Tibial nerve (tissue), 4 donors: ENCODE measurements around the gene DAPK2. TPM values are rescaled to one million over a fixed set of nuclear protein-coding genes. Genes with fewer than 3 reads are reported as not detected.
A peak's percentile ranks its signal among the peaks of the same experiment; 100 is the strongest.

ENCODE experiments used
- DNase-seq, 2 donors: peaks; one replicate each; pipeline ENCODE4 v3.0.0-alpha.2; 2019; ENCODE audit warnings: low spot score in 2 of 2
- H3K27ac ChIP-seq, 4 donors: fragments of 200-600 bp; sonication (generic) in 3 of 4; one replicate each; pipeline ENCODE4 v1.5.1; 2017 to 2019; ENCODE audit warnings: mild to moderate bottlenecking in 1 of 4
- H3K27me3 ChIP-seq, 2 donors: fragments of 200-600 bp; sonication (generic) in 1 of 2; one replicate each; pipeline versions ENCODE4 v1.5.1 to v1.6.0; 2017 to 2019
- H3K36me3 ChIP-seq, 3 donors: fragments of 200-600 bp; sonication (generic); one replicate each; pipeline ENCODE4 v1.5.1; 2018 to 2019
- H3K4me1 ChIP-seq, 4 donors: fragments of 200-600 bp; sonication (generic) in 3 of 4; one replicate each; pipeline ENCODE4 v1.5.1; 2017 to 2019
- H3K4me3 ChIP-seq, 4 donors: fragments of 200-600 bp; sonication (generic) in 3 of 4; one replicate each; pipeline ENCODE4 v1.5.1; 2017 to 2019; ENCODE audit warnings: mild to moderate bottlenecking in 1 of 4, moderate library complexity in 1 of 4
- H3K9me3 ChIP-seq, 4 donors: fragments of 200-600 bp; sonication (generic) in 3 of 4; one replicate each; pipeline ENCODE4 v1.5.1; 2017 to 2019
- CTCF ChIP-seq, 5 experiments: fragments of 200-600 bp in 3 of 5; fragments of 450-650 bp in 2 of 5; sonication (generic) in 3 of 5; IDR thresholded peaks; one replicate each; pipeline ENCODE4 v1.5.1; 2016 to 2019; ENCODE audit warnings: antibody characterized with exemption in 5 of 5, mild to moderate bottlenecking in 3 of 5, moderate library complexity in 2 of 5
- EP300 ChIP-seq, 2 donors: sonication (generic); formaldehyde crosslinking; IDR thresholded peaks; one replicate each; pipeline ENCODE4 v1.6.1; 2017; ENCODE audit warnings: antibody characterized with exemption in 2 of 2, mild to moderate bottlenecking in 1 of 2
- POLR2A ChIP-seq, 2 donors: fragments of 450-650 bp; IDR thresholded peaks; one replicate each; pipeline ENCODE4 v1.6.1; 2017; ENCODE audit warnings: antibody characterized with exemption in 2 of 2, mild to moderate bottlenecking in 2 of 2, moderate library complexity in 2 of 2
- WGBS, 2 donors: methylation state at CpG; one replicate each; pipeline ENCODE4 v1.1.5; 2018; 5-methylcytosine and 5-hydroxymethylcytosine counted together
- total RNA-seq, 4 donors: library from RNA; depleted of rRNA; stranded (reverse); fragments of >200 nt; gene quantifications; one replicate each; pipeline ENCODE4 v1.1.0, GENCODE V29; 2016

DAPK2 gene
- total RNA-seq, 4 donors from 2014 or later: 28.9 to 75.9 (median 56.7) TPM

- TF ChIP-seq POLR2A (IDR thresholded peaks at IDR 0.05) (no peak), CTCF (IDR thresholded peaks at IDR 0.05) (no peak)
- Histone ChIP-seq H3K9me3 (no peaks in the 10 kb centered on the region), H3K27ac (no peak overlapping the region), H3K27me3 (no peaks in the 10 kb centered on the region), H3K36me3 (no peaks in the 10 kb centered on the region), H3K4me3 (no peak overlapping the region), H3K4me1 (peaks cover 0 to 33% (median 22%) of the 10 kb centered on the region in 4 donors)
- WGBS, 2 donors: 69 to 79% methylated on average over 11 of the region's 11 CpGs
- no peak for DNase-seq
Observed at GRCh38 chr15:63892794-63893441, 153.4 kb downstream of the DAPK2 start.

GRCh38 chr15:63891768-63892133 lies 154.5 kb downstream of the DAPK2 start:
- peak overlapping the region in 1 of 4 donors; percentile 16 for H3K27ac ChIP-seq
- DNase-seq: no peak
- H3K36me3 ChIP-seq: no peaks in the 10 kb centered on the region
- no peak overlapping the region for H3K4me3 ChIP-seq
- H3K4me1 ChIP-seq: peaks cover 0 to 26% (median 17%) of the 10 kb centered on the region in 4 donors
- H3K27me3 ChIP-seq: no peaks in the 10 kb centered on the region
- no peak for TF ChIP-seq EP300 (IDR thresholded peaks at IDR 0.05)
- TF ChIP-seq POLR2A (IDR thresholded peaks at IDR 0.05): no peak
- TF ChIP-seq CTCF (IDR thresholded peaks at IDR 0.05): no peak
- H3K9me3 ChIP-seq: no peaks in the 10 kb centered on the region
- 42 to 63% methylated on average over 3 of the region's 3 CpGs for WGBS, 2 donors

GRCh38 chr15:63891079-63891767 lies 155.1 kb downstream of the DAPK2 start:
- H3K27ac ChIP-seq: no peak overlapping the region
- H3K36me3 ChIP-seq: no peaks in the 10 kb centered on the region
- H3K4me3 ChIP-seq: no peak overlapping the region
- peak; percentile 53 to 71 for DNase-seq
- peaks cover 0 to 26% (median 12%) of the 10 kb centered on the region in 4 donors for H3K4me1 ChIP-seq
- TF ChIP-seq CTCF (IDR thresholded peaks at IDR 0.05) (peak; percentile 50 to 81 (median 67)), POLR2A (IDR thresholded peaks at IDR 0.05) (no peak)
- 45 to 48% methylated on average over 8 of the region's 8 CpGs for WGBS, 2 donors
- no peaks in the 10 kb centered on the region for H3K27me3 ChIP-seq
- H3K9me3 ChIP-seq: no peaks in the 10 kb centered on the region

- peaks cover 0 to 26% (median 7%) of the 10 kb centered on the region in 4 donors for H3K4me1 ChIP-seq
- TF ChIP-seq POLR2A (IDR thresholded peaks at IDR 0.05): no peak
- TF ChIP-seq EP300 (IDR thresholded peaks at IDR 0.05): no peak
- no peak for TF ChIP-seq CTCF (IDR thresholded peaks at IDR 0.05)
- no peaks in the 10 kb centered on the region for H3K36me3 ChIP-seq
- H3K27me3 ChIP-seq: no peaks in the 10 kb centered on the region
- WGBS, 2 donors: 90 to 94% methylated on average over 6 of the region's 6 CpGs
- no peak for DNase-seq
- H3K27ac ChIP-seq: no peak overlapping the region
- H3K9me3 ChIP-seq: no peaks in the 10 kb centered on the region
- H3K4me3 ChIP-seq: no peak overlapping the region
Observed at GRCh38 chr15:63890617-63891016, 155.7 kb downstream of the DAPK2 start.

- no peaks in the 10 kb centered on the region for H3K27me3 ChIP-seq
- no peak overlapping the region for H3K27ac ChIP-seq
- WGBS, 2 donors: 69 to 72% methylated on average over 5 of the region's 5 CpGs
- H3K9me3 ChIP-seq: no peaks in the 10 kb centered on the region
- no peak for TF ChIP-seq EP300 (IDR thresholded peaks at IDR 0.05)
- TF ChIP-seq CTCF (IDR thresholded peaks at IDR 0.05): no peak
- no peak for TF ChIP-seq POLR2A (IDR thresholded peaks at IDR 0.05)
- H3K4me1 ChIP-seq: peaks cover 0 to 26% (median 5%) of the 10 kb centered on the region in 4 donors
- H3K36me3 ChIP-seq: no peaks in the 10 kb centered on the region
- DNase-seq: no peak
- no peak overlapping the region for H3K4me3 ChIP-seq
Observed at GRCh38 chr15:63889831-63890230, 156.5 kb downstream of the DAPK2 start.
